Naive thymus-derived CD4-positive, alpha-beta T cell (primary cell): ENCODE data around the gene NCOR2. TPM values are rescaled to one million over a fixed set of nuclear protein-coding genes. Genes with fewer than 3 reads are reported as not detected.

Experiments
- ATAC-seq: fragments of 150-1000 bp; cut with Tn5 transposase; 2 replicates; pipeline ENCODE4 v1.10.0; 2021; ENCODE audit warnings: mild to moderate bottlenecking, moderate library complexity
- CTCF ChIA-PET: fragments of 350-600 bp; sonication (Branson Sonifier 250); formaldehyde crosslinking; loops from one replicate; lab custom pipeline; 2021; ENCODE audit warnings: antibody characterized with exemption; lab: Charles Lee
- POLR2A ChIA-PET: fragments of 350-600 bp; sonication (Branson Sonifier 250); formaldehyde crosslinking; loops from one replicate; lab custom pipeline; 2021; ENCODE audit warnings: antibody characterized with exemption, inconsistent platforms; lab: Charles Lee
- DNase-seq, 9 donors: peaks; one replicate each; pipeline versions ENCODE4 v3.0.0 to v3.0.0-alpha.2; 2020 to 2022; ENCODE audit warnings: mixed read lengths in 1 of 9
- H3K27ac ChIP-seq: one replicate; pipeline ENCODE4 v1.7.0; 2013; ENCODE audit warnings: mild to moderate bottlenecking, low read depth, low read length, moderate library complexity
- H3K27me3 ChIP-seq, 2 donors: one replicate each; pipeline ENCODE4 v1.7.0; 2013; ENCODE audit warnings: low read length in 2 of 2, mild to moderate bottlenecking in 2 of 2, moderate library complexity in 2 of 2; ENCODE audit not compliant: control insufficient read depth in 2 of 2, insufficient read depth in 2 of 2
- H3K36me3 ChIP-seq, 3 experiments: 1 replicate in 2 of 3; 2 replicates in 1 of 3; pipeline ENCODE4 v1.7.0; 2013; ENCODE audit warnings: low read length in 3 of 3, mild to moderate bottlenecking in 3 of 3, moderate library complexity in 1 of 3; ENCODE audit not compliant: insufficient read depth in 3 of 3, control insufficient read depth in 2 of 3
- H3K4me1 ChIP-seq, 2 donors: one replicate each; pipeline ENCODE4 v1.7.0; 2013; ENCODE audit warnings: low read length in 2 of 2, mild to moderate bottlenecking in 2 of 2, moderate library complexity in 1 of 2; ENCODE audit not compliant: control insufficient read depth in 2 of 2, insufficient read depth in 2 of 2
- H3K4me3 ChIP-seq: 2 replicates; pipeline ENCODE4 v1.7.0; 2013; ENCODE audit warnings: mild to moderate bottlenecking, low read length
- H3K9me3 ChIP-seq, 3 experiments: 1 replicate in 2 of 3; 2 replicates in 1 of 3; pipeline ENCODE4 v1.7.0; 2013; ENCODE audit warnings: low read length in 3 of 3; ENCODE audit not compliant: control insufficient read depth in 2 of 3
- H3K27ac Mint-ChIP-seq, 9 donors: one replicate each; pipeline ENCODE4 v1.8.0; 2020 to 2022; ENCODE audit warnings: mixed read lengths in 9 of 9, mild to moderate bottlenecking in 8 of 9, moderate library complexity in 5 of 9, inconsistent platforms in 2 of 9
- H3K27me3 Mint-ChIP-seq, 5 donors: one replicate each; pipeline ENCODE4 v1.8.0; 2021 to 2022; ENCODE audit warnings: mixed read lengths in 5 of 5, mild to moderate bottlenecking in 1 of 5
- H3K36me3 Mint-ChIP-seq, 5 donors: one replicate each; pipeline ENCODE4 v1.8.0; 2020 to 2022; ENCODE audit warnings: mixed read lengths in 5 of 5, mild to moderate bottlenecking in 3 of 5, inconsistent platforms in 1 of 5
- H3K4me1 Mint-ChIP-seq, 7 donors: one replicate each; pipeline ENCODE4 v1.8.0; 2020 to 2022; ENCODE audit warnings: mixed read lengths in 7 of 7, mild to moderate bottlenecking in 3 of 7, inconsistent platforms in 1 of 7
- H3K4me3 Mint-ChIP-seq, 10 donors: one replicate each; pipeline ENCODE4 v1.8.0; 2020 to 2022; ENCODE audit warnings: mild to moderate bottlenecking in 10 of 10, mixed read lengths in 10 of 10, moderate library complexity in 6 of 10, inconsistent platforms in 2 of 10
- H3K9me3 Mint-ChIP-seq, 11 donors: one replicate each; pipeline ENCODE4 v1.8.0; 2020 to 2022; ENCODE audit warnings: mixed read lengths in 11 of 11, mild to moderate bottlenecking in 4 of 11, inconsistent platforms in 1 of 11, moderate library complexity in 1 of 11
- intact Hi-C, 2 donors: fragments of 100-400 bp; cut with micrococcal nuclease; formaldehyde crosslinking; loops; one replicate each; pipeline ENCODE4 v1.15.1; 2023
- polyA plus RNA-seq, 2 donors: library from polyadenylated mRNA; unstranded; fragments of 300-500 nt; fragmentation: Illumina TruSeq; gene quantifications; one replicate each; pipeline ENCODE4 v1.2.3, GENCODE V29; 2021
- total RNA-seq, 6 experiments: library from RNA in 5 of 6; stranded (reverse) in 5 of 6; gene quantifications; 1 replicate in 5 of 6; 2 replicates in 1 of 6; pipeline ENCODE4 v1.2.3 and lab custom pipeline; 2021 to 2026

Gene NCOR2
- total and polyA plus RNA-seq, 7 experiments from 2014 or later, result 5.3 to 194 (median 109) TPM

- POLR2A ChIA-PET, result no interaction called here
- no peaks in the 10 kb centered on the region for H3K9me3 Mint-ChIP-seq
- intact Hi-C loops, result no loop called here
- no peak for DNase-seq
- no peaks in the 10 kb centered on the region for H3K27me3 ChIP-seq
- no peak overlapping the region for H3K4me3 ChIP-seq
- peaks cover 0 to 42% (median 1%) of the 10 kb centered on the region in 5 donors for H3K36me3 Mint-ChIP-seq
- CTCF ChIA-PET, result no interaction called here
- H3K4me1 Mint-ChIP-seq, result peaks cover 0 to 22% (median 20%) of the 10 kb centered on the region in 7 donors
- no peaks in the 10 kb centered on the region for H3K27me3 Mint-ChIP-seq
- no peak for ATAC-seq
- no peaks in the 10 kb centered on the region for H3K4me1 ChIP-seq
- peaks cover 0 to 25% (median 6%) of the 10 kb centered on the region in 3 experiments for H3K36me3 ChIP-seq
- H3K27ac ChIP-seq, result no peak overlapping the region
- no peaks in the 10 kb centered on the region for H3K9me3 ChIP-seq
- no peak overlapping the region for H3K4me3 Mint-ChIP-seq
- H3K27ac Mint-ChIP-seq, result no peak overlapping the region
Observed at GRCh38 chr12:124532967-124533366, 34.4 kb downstream of the NCOR2 start.

GRCh38 chr12:124532331-124532750 lies 35.1 kb downstream of the NCOR2 start:
- peaks cover 0 to 25% (median 6%) of the 10 kb centered on the region in 3 experiments for H3K36me3 ChIP-seq
- H3K4me1 ChIP-seq, result no peaks in the 10 kb centered on the region
- ChIA-PET CTCF (no interaction called here), POLR2A (no interaction called here)
- intact Hi-C loops, result no loop called here
- peak overlapping the region in 1 of 9 donors; percentile 52 for H3K27ac Mint-ChIP-seq
- no peaks in the 10 kb centered on the region for H3K27me3 ChIP-seq
- H3K9me3 ChIP-seq, result no peaks in the 10 kb centered on the region
- no peak overlapping the region for H3K4me3 Mint-ChIP-seq
- H3K9me3 Mint-ChIP-seq, result no peaks in the 10 kb centered on the region
- DNase-seq (no peak), ATAC-seq (no peak)
- H3K36me3 Mint-ChIP-seq, result peaks cover 0 to 46% (median 1%) of the 10 kb centered on the region in 5 donors
- H3K27me3 Mint-ChIP-seq, result no peaks in the 10 kb centered on the region
- no peak overlapping the region for H3K4me3 ChIP-seq
- H3K27ac ChIP-seq, result no peak overlapping the region
- H3K4me1 Mint-ChIP-seq, result peaks cover 0 to 24% (median 21%) of the 10 kb centered on the region in 7 donors

- H3K27me3 ChIP-seq, result no peaks in the 10 kb centered on the region
- H3K4me1 ChIP-seq, result no peaks in the 10 kb centered on the region
- ATAC-seq (no peak), DNase-seq (no peak)
- no peak overlapping the region for H3K4me3 ChIP-seq
- Mint-ChIP-seq H3K4me1 (peaks cover 0 to 25% (median 19%) of the 10 kb centered on the region in 7 donors), H3K9me3 (no peaks in the 10 kb centered on the region), H3K27ac (no peak overlapping the region), H3K27me3 (no peaks in the 10 kb centered on the region), H3K36me3 (peaks cover 0 to 46% (median 2%) of the 10 kb centered on the region in 5 donors), H3K4me3 (no peak overlapping the region)
- H3K9me3 ChIP-seq, result no peaks in the 10 kb centered on the region
- peaks cover 0 to 25% (median 6%) of the 10 kb centered on the region in 3 experiments for H3K36me3 ChIP-seq
- no peak overlapping the region for H3K27ac ChIP-seq
- intact Hi-C loops, result no loop called here
- ChIA-PET CTCF (no interaction called here), POLR2A (no interaction called here)
Observed at GRCh38 chr12:124531906-124532305, 35.5 kb downstream of the NCOR2 start.

GRCh38 chr12:124531281-124531745 lies 36.1 kb downstream of the NCOR2 start:
- intact Hi-C loops, result no loop called here
- Mint-ChIP-seq H3K9me3 (no peaks in the 10 kb centered on the region), H3K27me3 (no peaks in the 10 kb centered on the region), H3K4me1 (peaks cover 0 to 23% (median 14%) of the 10 kb centered on the region in 7 donors), H3K36me3 (peaks cover 0 to 41% (median 5%) of the 10 kb centered on the region in 5 donors), H3K27ac (no peak overlapping the region), H3K4me3 (no peak overlapping the region)
- no peak overlapping the region for H3K4me3 ChIP-seq
- DNase-seq (no peak), ATAC-seq (no peak)
- ChIA-PET CTCF (interaction anchor here (0.6 kb wide), 1 partner anchor 53 kb away, joined by 5 read pairs; no protein-coding TSS in a partner anchor), POLR2A (no interaction called here)
- peaks cover 0 to 25% (median 6%) of the 10 kb centered on the region in 3 experiments for H3K36me3 ChIP-seq
- H3K9me3 ChIP-seq, result no peaks in the 10 kb centered on the region
- H3K4me1 ChIP-seq, result no peaks in the 10 kb centered on the region
- no peaks in the 10 kb centered on the region for H3K27me3 ChIP-seq
- no peak overlapping the region for H3K27ac ChIP-seq

GRCh38 chr12:124530637-124531263 lies 36.7 kb downstream of the NCOR2 start:
- Histone ChIP-seq H3K27ac (no peak overlapping the region), H3K27me3 (no peaks in the 10 kb centered on the region), H3K4me3 (no peak overlapping the region), H3K36me3 (peaks cover 0 to 30% (median 6%) of the 10 kb centered on the region in 3 experiments), H3K9me3 (no peaks in the 10 kb centered on the region), H3K4me1 (no peaks in the 10 kb centered on the region)
- CTCF ChIA-PET, result interaction anchor here (0.6 to 0.7 kb wide), 2 partner anchors 34 to 53 kb away, joined by 3 to 5 read pairs; no protein-coding TSS in a partner anchor
- H3K36me3 Mint-ChIP-seq, result peaks cover 0 to 41% (median 5%) of the 10 kb centered on the region in 5 donors
- no peaks in the 10 kb centered on the region for H3K9me3 Mint-ChIP-seq
- H3K4me1 Mint-ChIP-seq, result peaks cover 0 to 22% (median 13%) of the 10 kb centered on the region in 7 donors
- POLR2A ChIA-PET, result no interaction called here
- H3K27ac Mint-ChIP-seq, result peak overlapping the region in 2 of 9 donors; percentile 13 to 43
- H3K4me3 Mint-ChIP-seq, result no peak overlapping the region
- no peaks in the 10 kb centered on the region for H3K27me3 Mint-ChIP-seq
- DNase-seq, result no peak
- no peak for ATAC-seq
- intact Hi-C loops, result no loop called here

- no peak overlapping the region for H3K4me3 Mint-ChIP-seq
- H3K9me3 Mint-ChIP-seq, result no peaks in the 10 kb centered on the region
- DNase-seq, result no peak
- peaks cover 0 to 37% (median 5%) of the 10 kb centered on the region in 5 donors for H3K36me3 Mint-ChIP-seq
- peaks cover 1 to 22% (median 13%) of the 10 kb centered on the region in 7 donors for H3K4me1 Mint-ChIP-seq
- no peak overlapping the region for H3K27ac ChIP-seq
- ChIA-PET POLR2A (interaction anchor here (1.0 kb wide), 1 partner anchor 24 kb away, joined by 3 read pairs; no protein-coding TSS in a partner anchor), CTCF (no interaction called here)
- no peaks in the 10 kb centered on the region for H3K9me3 ChIP-seq
- peaks cover 0 to 29% (median 6%) of the 10 kb centered on the region in 3 experiments for H3K36me3 ChIP-seq
- no peak overlapping the region for H3K27ac Mint-ChIP-seq
- no peaks in the 10 kb centered on the region for H3K27me3 ChIP-seq
- ATAC-seq, result no peak
- H3K4me1 ChIP-seq, result no peaks in the 10 kb centered on the region
- H3K27me3 Mint-ChIP-seq, result no peaks in the 10 kb centered on the region
- intact Hi-C loops, result no loop called here
- H3K4me3 ChIP-seq, result no peak overlapping the region
Observed at GRCh38 chr12:124529565-124530276, 37.7 kb downstream of the NCOR2 start.
